Measurements from ENCODE around the gene PPM1H.
"Not testable (repeated sequence)": the region's sequence is repeated elsewhere in the genome, so short reads cannot be mapped to it uniquely, and the experiment has no call there.

The PPM1H gene

DNA sequence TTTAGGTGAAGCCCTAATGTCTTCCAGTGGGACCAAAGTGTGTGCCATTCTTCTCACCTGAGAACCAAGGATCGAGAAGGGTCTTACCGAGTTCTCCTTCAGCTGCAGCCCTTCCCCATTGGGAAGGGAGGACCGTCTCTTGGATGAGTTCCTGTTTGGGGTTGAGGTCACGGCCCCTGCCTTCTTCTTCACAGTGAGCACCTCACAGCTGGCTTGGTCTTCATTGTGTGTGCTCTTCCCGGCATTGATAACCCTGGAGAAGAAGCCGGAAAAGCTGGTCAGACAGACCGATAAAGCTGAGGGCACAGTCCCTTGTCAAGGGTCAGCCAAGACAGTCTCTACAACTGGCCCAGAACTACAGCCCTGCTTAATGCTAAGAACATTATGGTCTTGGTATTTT lies 102.9 kb downstream of the PPM1H start:
- no peak for DNase-seq

GRCh38 chr12:62827855-62828254 lies 107.1 kb downstream of the PPM1H start:
- no peak for DNase-seq

GRCh38 chr12:62827042-62827441 lies 107.9 kb downstream of the PPM1H start:
- no peak for DNase-seq

GRCh38 chr12:62817556-62818271 lies 117.2 kb downstream of the PPM1H start:
- no peak for DNase-seq

GRCh38 chr12:62814243-62814642 lies 120.7 kb downstream of the PPM1H start:
- DNase-seq, result no peak

DNA sequence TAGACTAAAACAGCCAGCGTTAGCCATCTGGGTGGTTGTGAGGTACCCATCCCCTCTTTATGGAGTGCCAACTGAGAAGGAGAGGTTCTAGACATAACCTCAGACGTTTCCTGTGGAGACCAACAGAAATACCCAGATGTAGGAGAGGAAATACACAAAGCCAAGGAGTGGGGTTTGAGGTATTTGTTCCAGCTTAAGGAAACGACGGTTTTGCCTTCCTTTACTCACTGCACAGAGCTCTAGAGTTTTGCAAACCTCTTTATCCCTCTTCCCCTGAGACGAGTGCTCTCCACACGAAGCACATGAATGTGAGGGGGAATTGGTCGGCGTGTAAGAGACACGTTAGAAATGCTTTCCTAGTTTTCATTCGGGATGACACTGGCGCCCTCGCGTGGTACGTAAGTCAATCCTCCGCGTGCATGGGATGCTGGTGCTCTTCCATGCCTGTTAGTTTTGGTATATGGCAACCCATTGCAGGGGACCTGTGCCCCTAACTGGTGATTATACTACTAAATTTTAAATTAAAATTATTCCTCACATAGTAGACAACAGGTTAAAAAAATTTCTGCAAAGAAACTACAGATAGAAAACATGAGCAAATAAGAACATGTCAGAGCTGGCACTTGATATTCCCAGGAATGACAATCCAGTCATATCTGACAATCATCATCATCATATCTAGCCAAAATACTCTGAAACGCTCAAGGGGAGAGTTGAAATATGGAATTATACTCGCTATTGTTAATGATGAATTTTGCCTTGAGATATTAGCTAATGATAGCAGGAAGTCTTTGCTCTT lies 121.7 kb downstream of the PPM1H start:
- DNase-seq, result no peak

DNA sequence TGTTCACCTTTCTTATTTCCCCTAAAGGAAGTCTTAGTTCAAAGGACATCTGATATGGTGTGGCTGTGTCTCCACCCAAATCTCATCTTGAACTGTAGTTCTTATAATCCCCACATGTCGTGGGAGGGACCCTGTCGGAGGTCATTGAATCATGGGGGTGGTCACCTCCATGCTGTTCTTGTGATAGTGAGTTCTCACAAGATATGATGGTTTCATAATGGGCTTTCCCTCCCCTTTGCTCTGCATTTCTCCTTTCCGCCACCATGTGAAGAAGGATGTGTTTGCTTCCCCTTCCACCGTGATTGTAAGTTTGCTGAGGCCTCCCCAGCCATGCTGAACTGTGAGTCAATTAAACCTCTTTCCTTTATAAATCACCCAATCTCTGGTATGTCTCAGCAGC lies 123.5 kb downstream of the PPM1H start:
- not testable (repeated sequence) for DNase-seq

DNA sequence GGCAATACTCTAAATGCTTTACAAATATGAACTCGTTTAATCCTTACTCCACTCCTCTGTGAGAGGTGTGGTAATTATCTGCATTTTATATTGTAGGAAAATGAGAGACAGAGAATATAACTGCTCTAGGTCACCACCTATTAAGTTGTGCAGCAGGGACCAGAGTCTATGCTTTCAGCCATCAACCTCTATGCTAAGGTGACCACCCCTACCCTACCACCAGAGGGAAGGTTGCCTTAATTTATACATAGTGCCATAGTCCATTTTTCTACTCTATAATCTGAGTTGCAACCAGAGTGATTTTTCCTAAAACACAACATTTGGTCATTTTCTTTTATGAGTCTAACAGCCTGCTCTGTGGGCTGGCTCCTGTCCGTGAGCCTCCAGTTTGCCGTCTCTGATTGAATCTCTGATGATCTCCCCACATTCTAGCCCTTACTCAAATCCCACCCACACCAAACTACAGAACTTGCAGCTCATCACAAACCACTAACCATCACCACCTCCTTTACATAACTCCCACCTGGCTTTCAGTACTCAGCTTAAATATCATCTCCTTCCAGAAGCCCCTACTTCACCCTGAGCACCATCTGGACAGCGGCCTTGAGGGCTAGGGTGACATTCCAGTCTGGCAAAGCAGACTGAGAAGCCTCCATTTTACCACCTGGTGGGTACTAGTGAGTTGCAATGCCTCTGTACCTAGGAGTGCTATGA lies 126.6 kb downstream of the PPM1H start:
- no peak for DNase-seq

DNA sequence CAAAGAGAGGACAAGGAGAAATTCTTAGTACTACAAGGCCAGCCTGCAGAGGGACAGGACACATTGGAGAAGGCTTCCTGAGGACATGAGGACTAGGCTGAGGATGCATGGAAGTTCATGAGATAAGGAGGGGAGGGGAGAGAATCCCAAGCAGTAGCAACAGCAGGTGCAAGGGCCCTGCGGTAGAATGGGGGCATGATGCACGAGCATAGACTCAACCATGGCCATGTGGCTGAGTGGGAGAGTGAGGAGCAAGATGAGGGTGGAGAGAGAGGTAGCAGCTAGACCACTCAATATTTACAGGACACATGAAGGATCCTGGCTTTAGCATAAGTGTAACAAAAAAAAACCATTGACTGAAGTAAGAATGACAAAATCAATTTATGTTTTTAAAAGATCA lies 128.1 kb downstream of the PPM1H start:
- DNase-seq, result no peak

GRCh38 chr12:62806244-62806836 lies 128.6 kb downstream of the PPM1H start:
- no peak for DNase-seq

DNA sequence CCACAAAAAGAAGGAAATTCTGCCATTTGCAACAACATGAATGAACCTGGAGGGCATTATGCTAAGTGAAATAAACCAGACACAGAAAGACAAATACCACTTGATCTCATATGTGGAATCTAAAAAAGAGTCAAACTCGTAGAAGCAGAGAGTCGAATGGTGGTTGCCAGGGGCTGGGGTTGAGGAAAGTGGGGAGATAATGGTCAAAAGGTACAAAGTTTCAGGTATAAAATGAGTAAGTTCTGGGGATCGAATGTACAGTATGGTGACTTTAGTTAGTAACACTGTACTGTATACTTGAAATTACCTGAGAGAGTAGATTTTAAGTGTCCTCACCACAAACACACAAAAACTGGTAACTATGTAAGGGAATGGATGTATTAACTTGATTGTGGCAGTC lies 129.4 kb downstream of the PPM1H start:
- no peak for DNase-seq

DNA sequence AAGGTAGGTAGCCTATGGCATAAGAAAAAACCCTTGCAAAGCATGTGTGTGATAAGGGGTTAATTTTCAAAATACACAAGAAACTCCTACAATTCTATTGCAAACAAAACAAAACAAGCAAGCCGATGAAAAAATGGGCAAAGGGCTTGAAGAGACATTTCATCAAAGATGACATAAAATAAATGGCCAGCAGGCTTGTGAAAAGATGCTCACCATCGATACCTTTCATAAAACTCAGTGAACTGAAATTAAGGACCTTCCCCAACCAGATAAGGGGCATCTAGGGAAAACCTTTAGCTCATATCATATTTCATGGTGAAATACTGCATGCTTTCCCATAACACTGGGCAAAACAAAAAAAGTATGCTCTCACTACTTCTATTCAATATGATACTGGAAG lies 131.2 kb downstream of the PPM1H start:
- no peak for DNase-seq

DNA sequence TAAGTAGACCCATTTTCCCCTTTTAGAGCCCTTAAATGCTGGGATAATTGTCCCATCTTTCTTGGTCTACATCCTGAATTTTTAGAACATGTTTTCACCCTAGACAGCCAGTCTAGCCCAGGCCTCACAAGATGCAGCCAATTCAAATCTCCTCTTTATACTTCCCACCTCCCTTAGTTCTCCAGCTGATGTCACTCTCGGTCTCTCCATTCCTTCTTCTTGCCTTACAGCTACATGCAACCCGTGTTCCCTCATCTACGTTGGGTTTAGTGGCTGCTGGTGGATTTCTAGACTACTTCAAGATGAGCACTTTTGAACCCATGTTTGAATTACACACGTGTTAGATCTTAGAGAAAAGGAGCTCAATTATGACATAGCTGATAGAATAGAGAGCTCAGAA lies 132.0 kb downstream of the PPM1H start:
- DNase-seq, result no peak

DNA sequence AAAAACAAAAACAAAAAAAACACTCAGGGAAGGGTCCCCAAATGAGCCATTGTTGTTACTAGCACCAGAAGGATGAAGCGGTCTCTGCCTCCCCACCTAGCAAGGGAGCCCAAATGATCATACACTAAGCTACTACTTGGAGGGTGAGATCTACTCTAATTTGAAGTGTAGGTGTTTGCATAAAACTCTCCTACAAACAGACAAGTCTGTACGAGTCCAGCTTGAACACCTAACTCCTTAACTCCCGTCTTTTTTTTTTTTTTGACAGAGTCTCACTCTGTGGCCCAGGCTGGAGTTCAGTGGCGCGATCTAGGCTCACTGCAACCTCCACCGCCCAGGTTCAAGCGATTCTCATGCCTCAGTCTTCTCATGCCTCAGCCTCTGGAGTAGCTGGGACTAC lies 132.6 kb downstream of the PPM1H start:
- no peak for DNase-seq

- DNase-seq, result no peak
Observed at GRCh38 chr12:62801796-62802195, 133.2 kb downstream of the PPM1H start.

- no peak for DNase-seq
Observed at GRCh38 chr12:62800707-62801400, 134.1 kb downstream of the PPM1H start.

- no peak for DNase-seq
Observed at GRCh38 chr12:62799766-62800406, 135.1 kb downstream of the PPM1H start.

DNA sequence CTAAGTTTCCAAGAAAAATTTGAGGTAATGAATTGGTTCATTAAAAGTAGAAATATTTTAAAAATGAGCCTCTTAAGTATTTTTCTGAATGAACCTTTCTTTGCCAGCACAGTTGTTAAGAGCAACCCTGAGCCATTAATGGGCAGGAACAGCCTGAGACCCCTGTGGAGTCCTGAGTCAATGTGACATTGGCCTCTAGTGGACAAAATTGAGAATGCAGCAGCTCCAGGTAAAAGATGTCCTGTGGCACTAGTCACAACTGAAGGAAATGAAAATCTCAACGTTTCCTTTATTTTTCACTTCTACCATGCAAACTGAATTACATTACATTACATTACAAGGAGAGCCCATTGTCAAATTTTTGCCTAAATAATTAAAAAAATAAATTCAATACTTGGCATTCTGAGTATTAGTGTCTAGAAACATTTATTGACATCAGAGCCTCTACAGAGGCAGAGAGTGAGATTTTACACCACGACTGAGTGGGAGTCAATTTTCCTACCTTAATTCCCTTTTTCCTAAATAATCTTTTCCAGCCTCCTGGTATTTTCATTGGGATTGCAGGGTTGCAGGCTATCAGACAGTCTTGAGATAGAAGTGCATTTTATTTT lies 135.7 kb downstream of the PPM1H start:
- DNase-seq, result no peak

- DNase-seq, result no peak
Observed at GRCh38 chr12:62794218-62794583, 140.7 kb downstream of the PPM1H start.

- peak; percentile 56 for DNase-seq
Observed at GRCh38 chr12:62793256-62794217, 141.4 kb downstream of the PPM1H start.
